HEK293 (cell line): ENCODE measurements around the gene MYL7.
A peak's percentile ranks its signal among the peaks of the same experiment; 100 is the strongest.

Experiments used
- CTCF ChIA-PET: fragments of 350-600 bp; formaldehyde crosslinking; extraction: SDS; loops from one replicate; lab custom pipeline; 2021; ENCODE audit warnings: antibody characterized with exemption; lab: Yijun Ruan, JAX
- POLR2A ChIA-PET: fragments of 300-600 bp; formaldehyde crosslinking; extraction: SDS; loops from one replicate; lab custom pipeline; 2020; ENCODE audit warnings: antibody characterized with exemption, inconsistent platforms; lab: Yijun Ruan, JAX
- H3K27ac ChIP-seq: fragments of 200-500 bp; sonication (Bioruptor generic); 2 replicates; pipeline ENCODE4 v1.5.1; 2014; ENCODE audit warnings: low read depth, low read length, control low read depth, inconsistent platforms; ENCODE audit errors: extremely low read depth
- H3K36me3 ChIP-seq, 2 experiments: fragments of 200-500 bp in 1 of 2; sonication (Bioruptor generic) in 1 of 2; 1 replicate in 1 of 2; 2 replicates in 1 of 2; pipeline ENCODE4 v1.5.1; 2014 to 2017; ENCODE audit warnings: inconsistent platforms in 2 of 2, low read length in 2 of 2; ENCODE audit not compliant: control insufficient read depth in 2 of 2, insufficient read depth in 1 of 2
- H3K4me1 ChIP-seq: fragments of 200-500 bp; sonication (Bioruptor generic); 2 replicates; pipeline ENCODE4 v1.5.1; 2014; ENCODE audit warnings: mild to moderate bottlenecking, low read length, inconsistent platforms; ENCODE audit not compliant: control insufficient read depth, insufficient read depth
- H3K4me3 ChIP-seq: 2 replicates; pipeline ENCODE4 v1.5.1; 2011; ENCODE audit warnings: low read depth, mild to moderate bottlenecking, control low read depth, low read length, moderate library complexity
- H3K9me3 ChIP-seq: fragments of 200-500 bp; sonication (Bioruptor generic); 2 replicates; pipeline ENCODE4 v1.5.1; 2014; ENCODE audit warnings: low read depth, low read length, inconsistent platforms; ENCODE audit not compliant: control insufficient read depth, insufficient read depth
- CTCF ChIP-seq: fragments of 450-650 bp; formaldehyde crosslinking; IDR thresholded peaks from 2 replicates; pipeline ENCODE4 v1.5.1; 2016; ENCODE audit warnings: missing biosample characterization, missing genetic modification characterization
- GLIS1 ChIP-seq: fragments of 450-650 bp; formaldehyde crosslinking; IDR thresholded peaks from 2 replicates; pipeline ENCODE4 v1.5.1; 2016; ENCODE audit warnings: missing biosample characterization, missing genetic modification characterization
- IKZF3 ChIP-seq: fragments of 450-650 bp; IDR thresholded peaks from 2 replicates; pipeline ENCODE4 v1.5.0; 2018; ENCODE audit warnings: missing biosample characterization, mild to moderate bottlenecking, missing genetic modification characterization, moderate library complexity
- MZF1 ChIP-seq: fragments of 450-650 bp; formaldehyde crosslinking; IDR thresholded peaks from 2 replicates; pipeline ENCODE4 v1.5.1; 2017; ENCODE audit warnings: missing biosample characterization, missing genetic modification characterization, borderline replicate concordance
- OSR2 ChIP-seq: fragments of 450-650 bp; formaldehyde crosslinking; IDR thresholded peaks from 2 replicates; pipeline ENCODE4 v1.5.1; 2016; ENCODE audit warnings: missing biosample characterization, missing genetic modification characterization
- SETDB1 ChIP-seq: IDR thresholded peaks from one replicate; pipeline ENCODE4 v1.6.1; 2017; ENCODE audit warnings: mild to moderate bottlenecking, low read length, moderate library complexity, mixed read lengths; ENCODE audit not compliant: insufficient read length
- ZBTB21 ChIP-seq: fragments of 450-650 bp; formaldehyde crosslinking; IDR thresholded peaks from 2 replicates; pipeline ENCODE4 v1.5.1; 2017; ENCODE audit warnings: missing biosample characterization, missing genetic modification characterization
- ZFHX2 ChIP-seq: fragments of 450-650 bp; formaldehyde crosslinking; conservative IDR thresholded peaks from 2 replicates; pipeline ENCODE4 v1.5.1; 2016; ENCODE audit warnings: missing biosample characterization, missing genetic modification characterization
- ZNF133 ChIP-seq: fragments of 450-650 bp; formaldehyde crosslinking; IDR thresholded peaks from 2 replicates; pipeline ENCODE4 v1.5.1; 2016; ENCODE audit warnings: missing biosample characterization, missing genetic modification characterization
- ZNF148 ChIP-seq: fragments of 450-650 bp; formaldehyde crosslinking; IDR thresholded peaks from 2 replicates; pipeline ENCODE4 v1.5.0; 2017; ENCODE audit warnings: missing biosample characterization, missing genetic modification characterization, borderline replicate concordance
- ZNF248 ChIP-seq: fragments of 450-650 bp; formaldehyde crosslinking; IDR thresholded peaks from 2 replicates; pipeline ENCODE4 v1.5.1; 2017; ENCODE audit warnings: missing biosample characterization, missing genetic modification characterization
- ZNF354C ChIP-seq: fragments of 450-650 bp; formaldehyde crosslinking; IDR thresholded peaks from 2 replicates; pipeline ENCODE4 v1.5.1; 2016; ENCODE audit warnings: missing biosample characterization, missing genetic modification characterization, low read depth, borderline replicate concordance
- ZNF558 ChIP-seq: fragments of 450-650 bp; formaldehyde crosslinking; IDR thresholded peaks from 2 replicates; pipeline ENCODE4 v1.5.1; 2016; ENCODE audit warnings: missing biosample characterization, missing genetic modification characterization
- ZNF664 ChIP-seq: fragments of 450-650 bp; formaldehyde crosslinking; IDR thresholded peaks from 2 replicates; pipeline ENCODE4 v1.5.1; 2016; ENCODE audit warnings: missing biosample characterization, missing genetic modification characterization
- ZSCAN4 ChIP-seq: fragments of 450-650 bp; formaldehyde crosslinking; IDR thresholded peaks from 2 replicates; pipeline ENCODE4 v1.5.1; 2017; ENCODE audit warnings: missing biosample characterization, missing genetic modification characterization
- TF ChIP-seq, protein P1 (sequence below): fragments of 450-650 bp; formaldehyde crosslinking; IDR thresholded peaks from 2 replicates; pipeline ENCODE4 v1.5.1; 2016; ENCODE audit warnings: missing biosample characterization, missing genetic modification characterization
- TF ChIP-seq, protein P2 (sequence below): fragments of 450-650 bp; formaldehyde crosslinking; IDR thresholded peaks from 2 replicates; pipeline ENCODE4 v1.5.1; 2016; ENCODE audit warnings: missing biosample characterization, missing genetic modification characterization
- TF ChIP-seq, protein P3 (sequence below): fragments of 450-650 bp; formaldehyde crosslinking; IDR thresholded peaks from 2 replicates; pipeline ENCODE4 v1.5.1; 2016; ENCODE audit warnings: missing biosample characterization, missing genetic modification characterization
- TF ChIP-seq, protein P4 (sequence below): fragments of 450-650 bp; formaldehyde crosslinking; IDR thresholded peaks from 2 replicates; pipeline ENCODE4 v1.5.1; 2017; ENCODE audit warnings: missing biosample characterization, mild to moderate bottlenecking, missing genetic modification characterization, moderate library complexity

The MYL7 gene

GRCh38 chr7:44134943-44135628 is 6.0 kb downstream of the MYL7 start (continued):
- TF ChIP-seq, protein P1, sequence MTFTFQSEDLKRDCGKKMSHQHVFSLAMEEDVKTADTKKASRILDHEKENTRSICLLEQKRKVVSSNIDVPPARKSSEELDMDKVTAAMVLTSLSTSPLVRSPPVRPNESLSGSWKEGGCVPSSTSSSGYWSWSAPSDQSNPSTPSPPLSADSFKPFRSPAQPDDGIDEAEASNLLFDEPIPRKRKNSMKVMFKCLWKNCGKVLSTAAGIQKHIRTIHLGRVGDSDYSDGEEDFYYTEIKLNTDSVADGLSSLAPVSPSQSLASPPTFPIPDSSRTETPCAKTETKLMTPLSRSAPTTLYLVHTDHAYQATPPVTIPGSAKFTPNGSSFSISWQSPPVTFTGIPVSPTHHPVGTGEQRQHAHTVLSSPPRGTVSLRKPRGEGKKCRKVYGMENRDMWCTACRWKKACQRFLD (tag by site-specific recombination), result no peak
- TF ChIP-seq ZNF248 (tag by site-specific recombination) (no peak), ZNF148 (tag by site-specific recombination) (no peak), GLIS1 (tag by site-specific recombination) (peak; percentile 99)

DNA sequence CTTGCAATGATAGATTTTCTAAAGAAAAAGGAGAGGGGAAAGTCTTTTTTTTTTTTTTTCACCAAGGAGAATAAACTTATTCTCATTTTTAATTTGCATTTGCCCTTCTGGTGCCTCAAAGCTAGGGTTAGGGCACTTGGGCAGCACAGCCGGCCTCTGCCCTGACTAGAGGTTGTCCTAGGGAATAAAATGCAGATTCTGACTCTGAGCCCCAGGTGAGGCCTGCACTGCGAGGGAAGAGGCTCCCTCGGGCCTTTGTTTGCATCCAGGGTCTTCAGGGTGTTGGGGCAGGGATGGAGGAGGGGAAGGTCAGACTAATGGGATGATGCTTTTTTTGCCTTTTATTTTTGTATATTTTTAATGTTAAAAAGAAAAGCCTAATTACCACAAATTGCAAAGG is 7.8 kb downstream of the MYL7 start:
- ChIA-PET POLR2A (no interaction called here), CTCF (interaction anchor here (0.6 to 1.0 kb wide), 3 partner anchors 55 to 80 kb away, joined by 3 to 4 read pairs (median 3); no protein-coding TSS in a partner anchor)
- no peaks in the 10 kb centered on the region for H3K36me3 ChIP-seq
- H3K27ac ChIP-seq, result no peak overlapping the region
- no peak overlapping the region for H3K4me3 ChIP-seq
- no peaks in the 10 kb centered on the region for H3K9me3 ChIP-seq
- TF ChIP-seq ZNF354C (tag by site-specific recombination), result no peak
- no peak for TF ChIP-seq ZNF664 (tag by site-specific recombination)
- no peak for TF ChIP-seq SETDB1
- TF ChIP-seq IKZF3 (tag by site-specific recombination), result no peak
- TF ChIP-seq, protein P2, sequence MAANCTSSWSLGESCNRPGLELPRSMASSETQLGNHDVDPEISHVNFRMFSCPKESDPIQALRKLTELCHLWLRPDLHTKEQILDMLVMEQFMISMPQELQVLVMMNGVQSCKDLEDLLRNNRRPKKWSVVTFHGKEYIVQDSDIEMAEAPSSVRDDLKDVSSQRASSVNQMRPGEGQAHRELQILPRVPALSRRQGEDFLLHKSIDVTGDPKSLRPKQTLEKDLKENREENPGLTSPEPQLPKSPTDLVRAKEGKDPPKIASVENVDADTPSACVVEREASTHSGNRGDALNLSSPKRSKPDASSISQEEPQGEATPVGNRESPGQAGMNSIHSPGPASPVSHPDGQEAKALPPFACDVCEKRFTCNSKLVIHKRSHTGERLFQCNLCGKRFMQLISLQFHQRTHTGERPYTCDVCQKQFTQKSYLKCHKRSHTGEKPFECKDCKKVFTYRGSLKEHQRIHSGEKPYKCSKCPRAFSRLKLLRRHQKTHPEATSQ, result no peak
- TF ChIP-seq, protein P3, sequence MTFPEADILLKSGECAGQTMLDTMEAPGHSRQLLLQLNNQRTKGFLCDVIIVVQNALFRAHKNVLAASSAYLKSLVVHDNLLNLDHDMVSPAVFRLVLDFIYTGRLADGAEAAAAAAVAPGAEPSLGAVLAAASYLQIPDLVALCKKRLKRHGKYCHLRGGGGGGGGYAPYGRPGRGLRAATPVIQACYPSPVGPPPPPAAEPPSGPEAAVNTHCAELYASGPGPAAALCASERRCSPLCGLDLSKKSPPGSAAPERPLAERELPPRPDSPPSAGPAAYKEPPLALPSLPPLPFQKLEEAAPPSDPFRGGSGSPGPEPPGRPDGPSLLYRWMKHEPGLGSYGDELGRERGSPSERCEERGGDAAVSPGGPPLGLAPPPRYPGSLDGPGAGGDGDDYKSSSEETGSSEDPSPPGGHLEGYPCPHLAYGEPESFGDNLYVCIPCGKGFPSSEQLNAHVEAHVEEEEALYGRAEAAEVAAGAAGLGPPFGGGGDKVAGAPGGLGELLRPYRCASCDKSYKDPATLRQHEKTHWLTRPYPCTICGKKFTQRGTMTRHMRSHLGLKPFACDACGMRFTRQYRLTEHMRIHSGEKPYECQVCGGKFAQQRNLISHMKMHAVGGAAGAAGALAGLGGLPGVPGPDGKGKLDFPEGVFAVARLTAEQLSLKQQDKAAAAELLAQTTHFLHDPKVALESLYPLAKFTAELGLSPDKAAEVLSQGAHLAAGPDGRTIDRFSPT (tag by site-specific recombination), result no peak
- no peak for TF ChIP-seq ZSCAN4 (tag by site-specific recombination)
- TF ChIP-seq CTCF (tag by site-specific recombination), result no peak
- TF ChIP-seq, protein P4, sequence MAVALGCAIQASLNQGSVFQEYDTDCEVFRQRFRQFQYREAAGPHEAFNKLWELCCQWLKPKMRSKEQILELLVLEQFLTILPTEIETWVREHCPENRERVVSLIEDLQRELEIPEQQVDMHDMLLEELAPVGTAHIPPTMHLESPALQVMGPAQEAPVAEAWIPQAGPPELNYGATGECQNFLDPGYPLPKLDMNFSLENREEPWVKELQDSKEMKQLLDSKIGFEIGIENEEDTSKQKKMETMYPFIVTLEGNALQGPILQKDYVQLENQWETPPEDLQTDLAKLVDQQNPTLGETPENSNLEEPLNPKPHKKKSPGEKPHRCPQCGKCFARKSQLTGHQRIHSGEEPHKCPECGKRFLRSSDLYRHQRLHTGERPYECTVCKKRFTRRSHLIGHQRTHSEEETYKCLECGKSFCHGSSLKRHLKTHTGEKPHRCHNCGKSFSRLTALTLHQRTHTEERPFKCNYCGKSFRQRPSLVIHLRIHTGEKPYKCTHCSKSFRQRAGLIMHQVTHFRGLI (tag by site-specific recombination), result no peak
- no peak for TF ChIP-seq ZFHX2 (tag by site-specific recombination)
- TF ChIP-seq ZNF133 (tag by site-specific recombination), result no peak
- TF ChIP-seq OSR2, result no peak
- TF ChIP-seq ZBTB21 (tag by site-specific recombination), result no peak
- no peak for TF ChIP-seq ZNF558 (tag by site-specific recombination)
- TF ChIP-seq MZF1, result no peak
- no peaks in the 10 kb centered on the region for H3K4me1 ChIP-seq
